Uterus (tissue), 4 donors: Measurements from ENCODE around the gene COBLL1. TPM values are rescaled to one million over a fixed set of nuclear protein-coding genes. Genes with fewer than 3 reads are reported as not detected.

ENCODE experiments used
- DNase-seq, 2 donors: peaks; one replicate each; pipeline ENCODE4 v3.0.0-alpha.2; 2019 to 2020
- H3K27ac ChIP-seq, 2 donors: fragments of 200-600 bp; sonication (generic); 1 replicate in 1 of 2; 2 replicates in 1 of 2; pipeline ENCODE4 v1.5.1; 2016 to 2018
- H3K27me3 ChIP-seq, 2 donors: fragments of 200-600 bp; sonication (generic); one replicate each; pipeline ENCODE4 v1.5.1; 2018 to 2019; ENCODE audit warnings: control low read depth in 1 of 2
- H3K36me3 ChIP-seq, 2 donors: fragments of 200-600 bp; sonication (generic); one replicate each; pipeline ENCODE4 v1.5.1; 2019; ENCODE audit warnings: control low read depth in 1 of 2
- H3K4me1 ChIP-seq, 2 donors: fragments of 200-600 bp; sonication (generic); one replicate each; pipeline ENCODE4 v1.5.1; 2018 to 2019; ENCODE audit warnings: control low read depth in 1 of 2
- H3K4me3 ChIP-seq, 2 donors: fragments of 200-600 bp; sonication (generic); 1 replicate in 1 of 2; 2 replicates in 1 of 2; pipeline ENCODE4 v1.5.1; 2018 to 2019; ENCODE audit warnings: mild to moderate bottlenecking in 1 of 2
- H3K9me3 ChIP-seq, 2 donors: fragments of 200-600 bp; sonication (generic); one replicate each; pipeline ENCODE4 v1.5.1; 2019; ENCODE audit warnings: control low read depth in 1 of 2
- POLR2A ChIP-seq, 2 donors: fragments of 450-650 bp; IDR thresholded peaks; one replicate each; pipeline ENCODE4 v1.6.1; 2016; ENCODE audit warnings: antibody characterized with exemption in 2 of 2, mild to moderate bottlenecking in 1 of 2, moderate library complexity in 1 of 2
- intact Hi-C: fragments of 100-400 bp; cut with DNase I; formaldehyde crosslinking; loops from one replicate; pipeline ENCODE4 v1.15.1; 2023; ENCODE audit warnings: low total_unique reads
- total RNA-seq, 4 donors: library from RNA; depleted of rRNA in 3 of 4; stranded (reverse); fragments of >200 nt in 3 of 4; gene quantifications; one replicate each; pipeline versions ENCODE4 v1.1.0 to v1.2.4, GENCODE V29; 2014 to 2023
- TF ChIP-seq, protein P1 (sequence below), 4 experiments: fragments of 200-600 bp in 2 of 4; fragments of 450-650 bp in 2 of 4; sonication (generic) in 2 of 4; IDR thresholded peaks; one replicate each; pipeline ENCODE4 v1.5.1; 2016 to 2019; ENCODE audit warnings: antibody characterized with exemption in 4 of 4, mild to moderate bottlenecking in 2 of 4, moderate library complexity in 1 of 4
- donor health status: DM: yes; HTN: yes; CAD: no.

The COBLL1 gene
- total RNA-seq, 4 donors from 2014 or later, result 4.1 to 32.6 (median 17.9) TPM

DNA sequence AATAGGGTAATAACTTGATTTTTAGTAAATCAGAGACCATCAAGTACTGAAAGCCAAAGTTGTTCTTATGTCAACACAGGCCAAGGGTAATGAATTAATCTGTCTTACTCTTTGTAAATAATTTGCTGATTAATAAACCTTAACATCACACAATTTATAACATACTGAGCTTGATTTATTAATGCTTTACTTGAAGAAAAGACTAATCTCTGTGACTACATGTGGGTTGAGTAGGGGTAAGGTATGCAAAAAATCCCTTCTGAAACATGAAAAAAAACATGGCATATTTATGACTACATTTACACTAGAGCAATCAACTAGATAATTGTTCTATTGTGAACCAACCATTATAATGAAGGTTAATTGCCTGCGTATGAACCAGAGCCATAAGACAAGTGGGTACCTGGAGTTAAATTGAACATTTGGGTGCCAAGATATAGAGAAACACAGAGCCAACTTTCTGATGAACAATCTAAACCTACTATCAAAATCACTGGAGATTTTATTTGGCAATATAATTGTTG, 152.7 kb downstream of the COBLL1 start:
- no peaks in the 10 kb centered on the region for H3K27me3 ChIP-seq
- H3K27ac ChIP-seq, result no peak overlapping the region
- no peaks in the 10 kb centered on the region for H3K9me3 ChIP-seq
- no peaks in the 10 kb centered on the region for H3K4me1 ChIP-seq
- no peak for DNase-seq
- TF ChIP-seq, protein P1, sequence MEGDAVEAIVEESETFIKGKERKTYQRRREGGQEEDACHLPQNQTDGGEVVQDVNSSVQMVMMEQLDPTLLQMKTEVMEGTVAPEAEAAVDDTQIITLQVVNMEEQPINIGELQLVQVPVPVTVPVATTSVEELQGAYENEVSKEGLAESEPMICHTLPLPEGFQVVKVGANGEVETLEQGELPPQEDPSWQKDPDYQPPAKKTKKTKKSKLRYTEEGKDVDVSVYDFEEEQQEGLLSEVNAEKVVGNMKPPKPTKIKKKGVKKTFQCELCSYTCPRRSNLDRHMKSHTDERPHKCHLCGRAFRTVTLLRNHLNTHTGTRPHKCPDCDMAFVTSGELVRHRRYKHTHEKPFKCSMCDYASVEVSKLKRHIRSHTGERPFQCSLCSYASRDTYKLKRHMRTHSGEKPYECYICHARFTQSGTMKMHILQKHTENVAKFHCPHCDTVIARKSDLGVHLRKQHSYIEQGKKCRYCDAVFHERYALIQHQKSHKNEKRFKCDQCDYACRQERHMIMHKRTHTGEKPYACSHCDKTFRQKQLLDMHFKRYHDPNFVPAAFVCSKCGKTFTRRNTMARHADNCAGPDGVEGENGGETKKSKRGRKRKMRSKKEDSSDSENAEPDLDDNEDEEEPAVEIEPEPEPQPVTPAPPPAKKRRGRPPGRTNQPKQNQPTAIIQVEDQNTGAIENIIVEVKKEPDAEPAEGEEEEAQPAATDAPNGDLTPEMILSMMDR (IDR thresholded peaks at IDR 0.05), result no peak
- TF ChIP-seq POLR2A (IDR thresholded peaks at IDR 0.05), result no peak
- no peaks in the 10 kb centered on the region for H3K36me3 ChIP-seq
- intact Hi-C loops, result no loop called here
- no peak overlapping the region for H3K4me3 ChIP-seq

DNA sequence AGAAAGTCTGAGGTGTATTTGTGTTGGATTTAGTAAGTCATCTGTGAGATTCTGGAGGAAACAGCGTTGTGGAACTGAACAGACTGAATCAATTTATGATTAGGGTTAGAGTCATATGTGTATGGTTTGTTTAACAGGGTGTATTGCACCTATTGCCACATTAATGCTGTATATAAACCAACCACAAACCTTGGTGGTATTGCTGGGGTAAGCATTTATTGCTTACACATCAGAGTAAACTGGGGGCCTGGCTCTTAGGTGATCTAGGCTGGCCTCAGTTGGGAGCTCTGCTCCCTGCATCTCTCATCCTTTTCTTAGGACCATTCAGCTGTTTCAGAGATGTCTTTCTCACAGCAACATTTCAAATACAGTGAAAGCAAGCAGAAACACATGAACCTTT, 160.6 kb downstream of the COBLL1 start:
- no peak for DNase-seq
- H3K36me3 ChIP-seq, result no peaks in the 10 kb centered on the region
- H3K27ac ChIP-seq, result no peak overlapping the region
- H3K27me3 ChIP-seq, result no peaks in the 10 kb centered on the region
- no peaks in the 10 kb centered on the region for H3K9me3 ChIP-seq
- H3K4me1 ChIP-seq, result no peaks in the 10 kb centered on the region
- H3K4me3 ChIP-seq, result no peak overlapping the region
- TF ChIP-seq, protein P1 (IDR thresholded peaks at IDR 0.05), result no peak
- intact Hi-C loops, result no loop called here

- no peaks in the 10 kb centered on the region for H3K36me3 ChIP-seq
- H3K27me3 ChIP-seq, result no peaks in the 10 kb centered on the region
- intact Hi-C loops, result no loop called here
- no peak for DNase-seq
- H3K9me3 ChIP-seq, result no peaks in the 10 kb centered on the region
- no peak overlapping the region for H3K4me3 ChIP-seq
- no peaks in the 10 kb centered on the region for H3K4me1 ChIP-seq
- TF ChIP-seq, protein P1 (IDR thresholded peaks at IDR 0.05), result no peak
- no peak for TF ChIP-seq POLR2A (IDR thresholded peaks at IDR 0.05)
- H3K27ac ChIP-seq, result peak overlapping the region in 1 of 2 donors; percentile 46
Observed at GRCh38 chr2:164678631-164679149, 162.9 kb downstream of the COBLL1 start.

DNA sequence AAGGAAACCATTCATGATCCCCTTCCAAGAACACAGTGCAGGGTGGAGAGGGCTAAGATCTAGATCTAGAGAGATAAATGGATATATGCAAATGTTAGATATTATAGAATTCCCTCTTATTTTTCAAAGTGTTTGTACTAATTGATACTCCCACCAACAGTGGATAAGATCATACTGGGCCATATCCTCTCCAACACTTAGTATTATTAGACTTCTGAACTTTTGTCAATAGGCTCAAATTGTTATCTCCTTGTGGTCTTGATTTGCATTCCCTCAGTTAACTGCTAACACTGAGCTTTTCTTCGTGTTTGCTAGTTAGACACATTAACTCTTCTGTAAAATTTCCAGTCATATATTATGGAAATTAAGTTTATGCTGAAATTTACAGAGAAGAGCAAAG, 163.9 kb downstream of the COBLL1 start:
- no peak for TF ChIP-seq POLR2A (IDR thresholded peaks at IDR 0.05)
- TF ChIP-seq, protein P1 (IDR thresholded peaks at IDR 0.05), result no peak
- Histone ChIP-seq H3K9me3 (no peaks in the 10 kb centered on the region), H3K4me1 (no peaks in the 10 kb centered on the region), H3K36me3 (no peaks in the 10 kb centered on the region), H3K4me3 (no peak overlapping the region), H3K27me3 (no peaks in the 10 kb centered on the region), H3K27ac (no peak overlapping the region)
- no peak for DNase-seq
- intact Hi-C loops, result no loop called here

DNA sequence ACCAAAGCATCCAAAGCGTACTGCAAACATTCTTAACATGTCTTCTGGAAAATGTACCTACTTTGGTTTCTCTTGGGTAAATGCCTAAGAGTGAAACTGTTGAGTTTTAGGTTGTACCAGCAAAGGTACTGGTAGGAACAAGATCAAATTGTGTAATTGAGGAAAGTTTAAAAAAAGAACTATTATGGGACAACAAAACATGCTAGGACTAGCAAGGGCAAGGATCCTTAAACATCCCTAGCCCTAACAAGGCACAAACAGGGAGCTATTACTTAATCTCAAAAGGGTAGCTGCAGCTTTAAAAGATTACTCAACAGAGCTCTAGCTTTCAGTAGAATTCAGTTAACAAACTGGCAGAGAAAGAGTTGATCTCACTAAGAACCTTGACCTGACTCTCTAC, 164.4 kb downstream of the COBLL1 start:
- no peaks in the 10 kb centered on the region for H3K4me1 ChIP-seq
- no peak overlapping the region for H3K4me3 ChIP-seq
- no peaks in the 10 kb centered on the region for H3K9me3 ChIP-seq
- TF ChIP-seq, protein P1 (IDR thresholded peaks at IDR 0.05), result no peak
- no peak for TF ChIP-seq POLR2A (IDR thresholded peaks at IDR 0.05)
- no peak overlapping the region for H3K27ac ChIP-seq
- H3K27me3 ChIP-seq, result no peaks in the 10 kb centered on the region
- intact Hi-C loops, result no loop called here
- no peak for DNase-seq
- H3K36me3 ChIP-seq, result no peaks in the 10 kb centered on the region
